Measurements from ENCODE around the gene CLTCL1. TPM values are rescaled to one million over a fixed set of nuclear protein-coding genes. Genes with fewer than 3 reads are reported as not detected.

CLTCL1 gene
- total and polyA plus RNA-seq, 12 donors: 13.0 to 62.8 (median 21.8) TPM

DNA sequence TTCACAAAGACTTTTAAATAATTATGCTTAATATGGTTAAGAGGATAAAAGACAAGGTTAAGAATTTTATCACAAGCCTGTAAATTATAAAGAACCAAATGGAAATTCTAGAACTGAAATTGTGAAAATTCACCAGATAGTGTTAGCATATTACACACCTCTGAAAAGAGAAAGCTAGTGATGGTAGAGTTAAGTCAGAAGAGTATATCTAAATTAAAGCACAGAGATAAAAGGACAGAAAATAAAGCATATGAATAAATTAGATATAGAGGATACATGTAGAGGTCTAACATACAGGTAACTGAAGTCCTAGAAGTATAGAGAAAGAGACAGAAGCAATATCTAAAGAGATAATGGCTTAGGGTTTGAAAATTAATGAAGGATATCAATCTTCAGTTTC, 4.2 kb upstream of the CLTCL1 start:
- Histone ChIP-seq H3K9me3 (replicated peaks in 1 of 3) (no peaks in the 10 kb centered on the region), H3K27ac (no peak overlapping the region), H3K4me3 (no peak overlapping the region), H3K27me3 (no peaks in the 10 kb centered on the region), H3K36me3 (replicated peaks in 1 of 2) (no peaks in the 10 kb centered on the region), H3K4me1 (replicated peaks in 1 of 2) (peaks cover 12 to 14% of the 10 kb centered on the region in 2 donors)
- intact Hi-C loops (cut with DNase I): loop anchor here (10.0 kb wide), 3 partner anchors 51 to 179 kb away; partner anchors contain the start of genes CDC45 (in 1 of the 2) and UFD1 (in 1 of the 2)
- TF ChIP-seq POLR2A (IDR thresholded peaks at IDR 0.05): no peak
- TF ChIP-seq, protein P1, sequence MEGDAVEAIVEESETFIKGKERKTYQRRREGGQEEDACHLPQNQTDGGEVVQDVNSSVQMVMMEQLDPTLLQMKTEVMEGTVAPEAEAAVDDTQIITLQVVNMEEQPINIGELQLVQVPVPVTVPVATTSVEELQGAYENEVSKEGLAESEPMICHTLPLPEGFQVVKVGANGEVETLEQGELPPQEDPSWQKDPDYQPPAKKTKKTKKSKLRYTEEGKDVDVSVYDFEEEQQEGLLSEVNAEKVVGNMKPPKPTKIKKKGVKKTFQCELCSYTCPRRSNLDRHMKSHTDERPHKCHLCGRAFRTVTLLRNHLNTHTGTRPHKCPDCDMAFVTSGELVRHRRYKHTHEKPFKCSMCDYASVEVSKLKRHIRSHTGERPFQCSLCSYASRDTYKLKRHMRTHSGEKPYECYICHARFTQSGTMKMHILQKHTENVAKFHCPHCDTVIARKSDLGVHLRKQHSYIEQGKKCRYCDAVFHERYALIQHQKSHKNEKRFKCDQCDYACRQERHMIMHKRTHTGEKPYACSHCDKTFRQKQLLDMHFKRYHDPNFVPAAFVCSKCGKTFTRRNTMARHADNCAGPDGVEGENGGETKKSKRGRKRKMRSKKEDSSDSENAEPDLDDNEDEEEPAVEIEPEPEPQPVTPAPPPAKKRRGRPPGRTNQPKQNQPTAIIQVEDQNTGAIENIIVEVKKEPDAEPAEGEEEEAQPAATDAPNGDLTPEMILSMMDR (IDR thresholded peaks at IDR 0.05): no peak
- no peak for DNase-seq

DNA sequence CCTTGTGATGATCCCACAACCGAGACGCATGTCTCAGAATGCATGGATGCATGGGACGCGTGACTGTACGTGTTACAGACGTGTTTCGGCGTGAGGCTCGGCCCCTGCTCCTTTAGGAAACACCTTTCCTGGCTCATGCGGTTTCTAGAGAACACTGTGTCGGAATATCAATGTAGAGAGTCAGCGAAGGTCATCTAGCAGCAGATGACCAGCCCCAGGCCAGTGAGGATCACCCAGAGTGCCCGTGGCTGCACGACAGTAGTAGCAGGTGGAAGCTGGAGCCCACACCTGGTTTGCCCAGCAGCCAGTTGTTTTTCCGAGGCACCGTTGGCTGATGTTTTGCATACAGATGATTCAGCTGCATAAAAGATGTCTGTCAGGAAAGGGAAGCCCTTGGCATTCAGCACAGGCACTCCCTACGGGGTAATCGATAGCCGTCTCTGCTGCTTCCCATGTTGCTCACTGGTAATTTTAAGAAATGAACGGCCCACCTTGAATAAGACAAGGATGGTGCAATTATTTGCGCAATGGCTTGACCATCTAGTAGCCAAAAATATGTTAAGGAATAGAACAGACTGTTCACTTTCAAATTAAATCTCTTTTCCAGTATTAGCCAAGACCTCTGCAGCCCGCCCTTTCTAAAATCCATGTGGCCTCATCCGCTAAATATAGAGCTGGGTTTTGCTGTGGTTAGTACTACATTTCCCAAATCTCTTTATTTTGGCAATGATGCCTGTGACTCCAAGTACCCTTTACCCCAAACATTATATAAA, 1.1 kb upstream of the CLTCL1 start:
- intact Hi-C loops (cut with DNase I): loop anchor here (10.0 kb wide), 3 partner anchors 48 to 182 kb away; partner anchors contain the start of genes CDC45 (in 1 of the 2) and UFD1 (in 1 of the 2)
- H3K36me3 ChIP-seq (replicated peaks in 1 of 2): no peaks in the 10 kb centered on the region
- DNase-seq: peak; percentile 44 to 72 (median 65)

DNA sequence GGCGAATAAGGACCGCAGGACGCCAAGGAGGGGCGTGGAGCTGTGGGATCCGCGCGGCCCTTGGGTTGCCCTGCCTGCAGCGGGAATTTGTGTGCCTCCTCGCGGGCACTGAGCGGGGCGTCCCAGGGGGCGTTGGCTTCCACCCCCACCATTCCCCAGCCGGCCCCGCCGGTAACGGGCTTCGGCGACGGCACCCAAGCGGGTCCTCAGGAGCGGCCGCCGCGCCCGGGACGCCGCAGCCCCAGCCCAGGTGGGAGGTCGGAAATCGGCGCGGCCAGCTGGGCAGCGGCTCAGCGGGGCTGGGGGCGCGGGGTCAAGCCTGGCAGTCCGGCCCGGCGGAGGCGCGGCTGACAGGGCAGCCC, 320 bp downstream of the CLTCL1 start:
- Histone ChIP-seq H3K27me3 (no peaks in the 10 kb centered on the region), H3K36me3 (replicated peaks in 1 of 2) (no peaks in the 10 kb centered on the region), H3K27ac (peak overlapping the region in 3 of 5 donors; percentile 69 to 93 (median 81)), H3K9me3 (replicated peaks in 1 of 3) (no peaks in the 10 kb centered on the region), H3K4me3 (peak overlapping the region in 3 of 4 donors; percentile 43 to 100 (median 79)), H3K4me1 (replicated peaks in 1 of 2) (peaks cover 20 to 42% of the 10 kb centered on the region in 2 donors)
- intact Hi-C loops (cut with DNase I): loop anchor here (10.0 kb wide), 3 partner anchors 46 to 184 kb away; partner anchors contain the start of genes CDC45 (in 1 of the 2) and UFD1 (in 1 of the 2)
- peak; percentile 43 to 67 (median 52) for DNase-seq
- WGBS, 4 donors: 0% methylated on average over 6 to 41 of the region's 41 CpGs
- TF ChIP-seq POLR2A (IDR thresholded peaks at IDR 0.05): no peak
- TF ChIP-seq, protein P1 (IDR thresholded peaks at IDR 0.05): no peak

More for the DNA sequence above, 1.1 kb upstream of the CLTCL1 start:
- peak overlapping the region in 3 of 4 donors; percentile 27 to 100 (median 52) for H3K4me3 ChIP-seq
- H3K27ac ChIP-seq: peak overlapping the region; percentile 47 to 93 (median 78)
- no peaks in the 10 kb centered on the region for H3K9me3 ChIP-seq (replicated peaks in 1 of 3)
- TF ChIP-seq, protein P1 (IDR thresholded peaks at IDR 0.05): no peak
- no peak for TF ChIP-seq POLR2A (IDR thresholded peaks at IDR 0.05)
- H3K27me3 ChIP-seq: no peaks in the 10 kb centered on the region
- H3K4me1 ChIP-seq (replicated peaks in 1 of 2): peaks cover 20 to 35% of the 10 kb centered on the region in 2 donors
- 35 to 60% (median 43%) methylated on average over 20 to 23 of the region's 23 CpGs for WGBS, 4 donors

DNA sequence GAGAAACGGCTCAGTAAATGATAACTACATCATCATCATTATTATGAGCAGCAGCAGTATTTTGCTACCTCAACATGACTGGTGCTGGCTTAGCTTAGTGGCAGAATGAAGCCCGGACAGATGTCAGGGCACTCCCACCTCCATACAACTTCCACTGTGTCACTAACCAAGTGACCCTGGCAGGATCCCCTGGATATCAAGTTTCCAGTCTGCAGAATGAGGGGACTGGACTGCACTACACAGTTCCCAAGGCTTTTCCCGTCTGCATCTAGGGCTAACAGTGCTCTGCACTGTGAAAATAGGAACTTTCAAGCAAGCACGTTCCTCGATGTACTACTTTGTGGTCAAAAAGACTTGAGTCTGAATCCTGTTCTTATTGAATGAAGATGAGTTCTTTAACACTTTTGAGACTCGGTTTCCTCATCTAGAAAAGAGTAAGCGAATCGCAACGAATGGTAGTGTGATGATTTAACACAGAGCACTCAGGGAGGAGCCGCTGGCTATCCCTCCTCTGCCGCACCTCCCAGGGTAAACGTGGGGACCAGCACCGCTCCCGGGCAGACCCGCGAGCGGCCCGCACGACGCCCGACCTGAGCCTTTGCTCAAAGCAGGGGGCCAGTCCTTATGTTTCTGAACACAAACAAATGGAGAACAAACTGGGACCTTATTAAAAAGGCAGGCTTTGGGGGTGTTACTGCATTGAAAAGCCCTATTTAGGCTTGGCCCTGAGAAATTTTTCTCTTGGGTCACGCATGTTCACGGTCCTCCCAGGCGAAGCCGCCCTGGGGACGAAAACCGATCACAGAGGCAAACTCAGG, 910 bp downstream of the CLTCL1 start:
- H3K36me3 ChIP-seq (replicated peaks in 1 of 2): no peaks in the 10 kb centered on the region
- WGBS, 4 donors: 10 to 25% (median 16%) methylated on average over 22 to 27 of the region's 27 CpGs
- TF ChIP-seq, protein P1 (IDR thresholded peaks at IDR 0.05): no peak
- TF ChIP-seq POLR2A (IDR thresholded peaks at IDR 0.05): peak in 1 of 2 donors; percentile 31
- intact Hi-C loops (cut with DNase I): loop anchor here (10.0 kb wide), 3 partner anchors 46 to 184 kb away; partner anchors contain the start of genes CDC45 (in 1 of the 2) and UFD1 (in 1 of the 2)
- peak overlapping the region in 2 of 4 donors; percentile 79 to 100 for H3K4me3 ChIP-seq
- H3K27me3 ChIP-seq: no peaks in the 10 kb centered on the region
- H3K9me3 ChIP-seq (replicated peaks in 1 of 3): no peaks in the 10 kb centered on the region
- H3K4me1 ChIP-seq (replicated peaks in 1 of 2): peaks cover 22 to 45% of the 10 kb centered on the region in 2 donors
- H3K27ac ChIP-seq: peak overlapping the region in 3 of 5 donors; percentile 69 to 93 (median 81)
- peak in 2 of 7 donors; percentile 36 to 44 for DNase-seq
